Lower lobe of right lung (tissue), 2 donors: Measurements from ENCODE around the gene HPSE2. TPM values are rescaled to one million over a fixed set of nuclear protein-coding genes. Genes with fewer than 3 reads are reported as not detected.

Source experiments
- ATAC-seq, 2 donors: fragments of 200-7000 bp; cut with Tn5 transposase; one replicate each; pipeline ENCODE4 v1.9.1; 2020 to 2022; ENCODE audit warnings: mild to moderate bottlenecking in 2 of 2, moderate library complexity in 2 of 2
- DNase-seq: peaks from one replicate; pipeline ENCODE4 v3.0.0-alpha.2; 2020
- H3K27ac ChIP-seq: fragments of 200-600 bp; one replicate; pipeline ENCODE4 v1.8.0; 2022
- H3K27me3 ChIP-seq: fragments of 200-600 bp; one replicate; pipeline ENCODE4 v1.8.0; 2022; ENCODE audit warnings: low read depth
- H3K36me3 ChIP-seq: fragments of 200-600 bp; one replicate; pipeline ENCODE4 v1.8.0; 2022; ENCODE audit warnings: mild to moderate bottlenecking
- H3K4me1 ChIP-seq: fragments of 200-600 bp; one replicate; pipeline ENCODE4 v1.8.0; 2022
- H3K4me3 ChIP-seq: fragments of 200-600 bp; one replicate; pipeline ENCODE4 v1.8.0; 2022; ENCODE audit warnings: mild to moderate bottlenecking
- H3K9me3 ChIP-seq: fragments of 200-600 bp; one replicate; pipeline ENCODE4 v1.8.0; 2022
- CTCF ChIP-seq: fragments of 200-600 bp; IDR thresholded peaks from one replicate; pipeline ENCODE4 v1.8.0; 2022; ENCODE audit warnings: antibody characterized with exemption, mild to moderate bottlenecking
- intact Hi-C: fragments of 100-400 bp; cut with DNase I; formaldehyde crosslinking; loops from one replicate; pipeline ENCODE4 v1.11.0; 2022
- total RNA-seq: library from RNA; stranded (reverse); fragmentation: NEBNext Ultra II Directional; extraction: Animal tissue kit (Norgen Biotek cat#: 25700); gene quantifications from one replicate; pipeline ENCODE4 v1.2.1, GENCODE V29; 2021
- donor health status: DM: no; HTN: yes; CAD: no; lungs with severe emphysema.

The HPSE2 gene
- total RNA-seq, 1 donor from 2014 or later = 0.77 TPM

- no peak overlapping the region for H3K27ac ChIP-seq
- intact Hi-C loops = no loop called here
- H3K4me1 ChIP-seq = no peaks in the 10 kb centered on the region
- no peaks in the 10 kb centered on the region for H3K27me3 ChIP-seq
- peaks cover 8% of the 10 kb centered on the region for H3K9me3 ChIP-seq
- ATAC-seq = no peak
- no peaks in the 10 kb centered on the region for H3K36me3 ChIP-seq
- H3K4me3 ChIP-seq = no peak overlapping the region
- DNase-seq = no peak
- no peak for TF ChIP-seq CTCF
Observed at GRCh38 chr10:99042051-99042771, 193.4 kb downstream of the HPSE2 start.

GRCh38 chr10:99041468-99041867 lies 194.2 kb downstream of the HPSE2 start:
- H3K27me3 ChIP-seq = no peaks in the 10 kb centered on the region
- no peaks in the 10 kb centered on the region for H3K4me1 ChIP-seq
- peaks cover 8% of the 10 kb centered on the region for H3K9me3 ChIP-seq
- no peak overlapping the region for H3K4me3 ChIP-seq
- no peak for DNase-seq
- ATAC-seq = no peak
- no peak overlapping the region for H3K27ac ChIP-seq
- intact Hi-C loops = no loop called here
- no peaks in the 10 kb centered on the region for H3K36me3 ChIP-seq
- no peak for TF ChIP-seq CTCF

- Histone ChIP-seq H3K27ac (no peak overlapping the region), H3K9me3 (no peaks in the 10 kb centered on the region), H3K36me3 (no peaks in the 10 kb centered on the region), H3K4me3 (no peak overlapping the region), H3K4me1 (no peaks in the 10 kb centered on the region), H3K27me3 (no peaks in the 10 kb centered on the region)
- no peak for TF ChIP-seq CTCF
- no peak for ATAC-seq
- no peak for DNase-seq
- intact Hi-C loops = no loop called here
Observed at GRCh38 chr10:99013885-99014284, 221.8 kb downstream of the HPSE2 start.

GRCh38 chr10:99010286-99010685 lies 225.4 kb downstream of the HPSE2 start:
- Histone ChIP-seq H3K27ac (no peak overlapping the region), H3K9me3 (peaks cover under 1% of the 10 kb centered on the region), H3K27me3 (no peaks in the 10 kb centered on the region), H3K4me1 (no peaks in the 10 kb centered on the region), H3K4me3 (no peak overlapping the region), H3K36me3 (no peaks in the 10 kb centered on the region)
- ATAC-seq (no peak), DNase-seq (no peak)
- no peak for TF ChIP-seq CTCF
- intact Hi-C loops = no loop called here

GRCh38 chr10:99008054-99008453 lies 227.6 kb downstream of the HPSE2 start:
- Histone ChIP-seq H3K27me3 (no peaks in the 10 kb centered on the region), H3K27ac (no peak overlapping the region), H3K9me3 (peaks cover 20% of the 10 kb centered on the region), H3K4me3 (no peak overlapping the region), H3K4me1 (no peaks in the 10 kb centered on the region), H3K36me3 (no peaks in the 10 kb centered on the region)
- intact Hi-C loops = no loop called here
- ATAC-seq (no peak), DNase-seq (no peak)
- TF ChIP-seq CTCF = no peak
